Measurements from ENCODE around the gene CYB561.

Gene CYB561

DNA sequence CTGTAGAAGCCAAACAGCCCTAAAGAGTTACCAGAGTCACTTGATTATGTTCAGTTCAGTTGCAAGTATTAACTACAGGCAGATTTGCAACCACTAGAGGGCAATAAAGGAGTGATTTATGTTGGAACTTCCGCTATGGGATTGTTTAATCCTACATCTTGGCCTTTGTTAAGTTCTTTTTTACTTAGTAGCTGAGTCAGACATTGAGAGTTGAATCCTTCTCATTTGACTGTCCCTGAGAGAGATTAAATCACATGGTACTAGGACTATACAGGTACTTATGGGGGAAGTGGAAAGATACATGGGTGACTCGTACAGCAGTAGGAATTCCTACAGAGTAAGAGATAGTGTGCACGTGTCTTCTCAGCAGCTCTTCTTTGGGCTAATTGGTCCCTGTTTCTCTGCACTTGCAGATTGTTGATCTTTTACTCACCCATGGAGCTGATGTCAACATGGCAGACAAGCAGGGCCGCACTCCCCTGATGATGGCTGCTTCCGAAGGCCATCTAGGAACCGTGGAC, 40.3 kb downstream of the CYB561 start:
- DNase-seq = peak; percentile 7

DNA sequence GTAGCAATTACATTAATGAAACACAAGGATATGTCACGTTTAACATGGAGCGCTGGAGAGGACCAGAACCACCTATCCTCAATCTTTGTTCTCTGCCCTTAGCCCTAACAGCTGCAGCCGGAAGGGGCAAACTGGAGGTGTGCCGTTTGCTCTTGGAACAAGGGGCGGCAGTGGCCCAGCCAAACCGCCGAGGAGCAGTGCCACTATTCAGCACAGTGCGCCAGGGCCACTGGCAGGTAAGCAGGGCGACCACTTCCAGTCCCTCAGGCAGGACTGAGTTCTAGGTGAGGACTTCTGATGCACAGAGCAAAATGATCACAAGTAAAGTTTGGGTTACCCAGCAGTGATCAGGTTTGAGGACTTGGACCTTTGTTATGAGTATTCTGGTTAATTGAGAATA, 41.1 kb downstream of the CYB561 start:
- DNase-seq = no peak

DNA sequence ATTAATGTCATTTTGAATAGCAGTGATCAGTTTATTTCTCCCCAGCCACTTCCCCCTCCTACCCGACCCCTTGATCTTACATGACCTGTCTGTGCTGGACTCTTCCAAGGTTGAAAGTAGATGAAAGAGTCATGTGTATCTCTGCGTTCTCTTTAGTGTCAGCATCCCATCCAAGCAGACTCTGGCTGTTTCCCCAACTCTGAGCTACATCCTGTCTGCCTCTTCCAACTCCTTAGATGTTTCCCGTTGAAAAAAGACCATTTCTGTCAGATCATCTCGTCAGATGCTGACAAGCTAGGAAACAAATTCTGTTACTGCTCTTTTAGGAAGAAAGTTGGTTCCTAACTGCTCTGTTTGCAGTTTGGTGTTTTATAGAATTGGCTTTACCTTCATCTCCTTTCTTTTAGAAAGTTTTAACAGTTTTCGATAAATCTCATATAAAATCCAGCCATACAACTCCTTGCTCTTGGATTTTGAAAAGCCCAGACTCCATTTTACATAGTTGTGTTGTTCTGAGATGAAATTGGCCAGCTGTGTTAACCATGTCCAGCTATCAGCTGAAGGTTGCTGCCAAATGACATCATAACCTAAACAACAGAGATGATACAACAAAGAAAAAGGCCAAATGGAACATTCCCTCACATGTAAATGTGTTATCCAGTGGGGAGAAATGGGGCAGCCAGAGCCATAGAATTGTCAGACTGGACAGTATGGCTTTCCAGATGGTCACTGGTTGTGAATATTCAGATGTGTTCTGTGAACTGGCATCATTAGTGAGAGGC, 43.5 kb downstream of the CYB561 start:
- no peak for DNase-seq

DNA sequence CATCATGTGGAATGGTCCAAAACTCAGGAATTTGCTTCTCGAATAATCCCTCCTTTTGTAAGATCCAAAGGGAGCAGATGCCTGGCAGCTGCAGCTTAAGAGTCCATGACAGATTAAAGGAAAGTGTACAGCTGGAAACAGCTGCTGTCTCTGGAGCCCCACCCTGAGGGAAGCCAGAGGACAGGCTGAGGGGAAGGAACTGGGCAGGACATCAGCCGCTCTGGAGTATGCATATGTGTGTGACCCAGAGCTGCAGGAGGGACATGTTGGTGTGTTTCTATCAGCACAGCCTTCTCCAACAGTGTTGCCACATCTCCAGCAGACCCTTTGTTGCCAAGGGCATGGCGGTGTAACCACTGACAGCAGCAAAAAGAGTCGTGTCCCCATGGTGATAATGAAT, 46.2 kb downstream of the CYB561 start:
- DNase-seq = no peak

DNA sequence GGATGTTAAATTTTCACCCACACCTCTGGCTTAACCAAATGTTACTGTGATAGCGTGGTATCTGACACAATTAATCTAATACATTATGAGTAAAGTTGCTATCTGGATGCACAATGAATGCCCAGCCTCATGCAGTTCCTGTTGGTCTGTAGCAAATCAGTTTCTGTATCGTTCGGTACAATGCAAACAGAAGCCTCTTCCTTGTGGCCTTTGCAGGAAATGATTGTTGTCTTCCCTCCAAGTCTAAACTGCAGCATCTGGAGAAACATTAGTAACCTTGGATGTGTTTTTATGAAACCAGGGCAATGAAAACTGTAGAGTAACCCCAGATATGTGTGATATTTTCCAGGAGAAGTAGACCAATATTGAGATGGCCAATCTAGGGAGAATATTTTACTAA, 46.8 kb downstream of the CYB561 start:
- no peak for DNase-seq

DNA sequence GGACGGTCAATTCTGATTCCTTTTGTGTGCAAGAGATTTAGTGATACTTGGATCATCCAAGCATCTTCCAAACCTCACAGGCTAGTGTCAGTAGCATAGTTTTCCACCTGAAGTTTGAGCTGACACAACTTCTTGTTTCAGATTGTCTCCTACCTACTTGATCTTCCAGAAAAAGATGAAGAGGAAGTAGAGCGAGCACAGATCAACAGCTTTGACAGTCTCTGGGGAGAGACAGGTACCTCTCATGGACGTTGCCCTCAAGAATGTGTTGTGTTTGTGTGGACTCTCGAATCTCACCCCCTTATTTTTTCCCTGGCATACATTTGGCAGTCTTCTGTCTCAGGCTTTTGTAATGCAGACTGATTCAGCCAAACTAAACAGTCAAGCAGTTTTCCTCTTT, 47.4 kb downstream of the CYB561 start:
- no peak for DNase-seq

DNA sequence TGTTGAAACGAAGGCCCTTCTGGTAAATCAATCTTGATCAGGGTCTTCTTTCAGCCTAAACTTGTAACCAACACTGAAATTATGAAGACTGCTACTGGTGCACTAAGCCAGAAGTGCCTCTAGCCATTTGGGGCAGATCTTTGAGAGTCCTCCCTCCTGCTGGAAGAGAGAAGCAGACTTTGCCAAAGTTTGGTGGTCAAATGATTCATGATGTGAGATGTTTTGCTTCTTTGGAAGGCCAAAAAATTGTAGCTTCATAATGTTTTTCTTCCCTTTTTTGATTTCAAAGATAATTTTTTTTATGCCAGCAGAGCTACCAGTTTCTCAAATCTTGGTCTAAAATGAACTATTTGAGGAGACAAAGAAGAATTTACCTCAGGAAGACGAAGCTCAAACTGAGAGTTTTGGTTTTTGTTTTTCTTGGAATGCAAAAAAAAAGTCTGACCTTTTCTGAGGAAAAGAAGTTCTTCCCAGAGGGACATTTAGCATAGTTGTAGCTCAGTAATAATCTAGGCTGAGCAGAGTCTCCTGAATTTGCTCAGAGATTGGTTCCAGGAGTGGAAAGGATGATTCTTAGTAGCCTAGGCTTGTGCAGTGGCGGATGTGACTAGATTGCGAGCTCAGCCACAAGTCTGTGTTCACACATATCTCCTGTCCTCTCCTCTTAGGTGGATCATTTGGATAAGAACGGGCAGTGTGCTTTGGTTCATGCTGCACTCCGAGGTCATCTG, 50.9 kb downstream of the CYB561 start:
- DNase-seq = no peak

DNA sequence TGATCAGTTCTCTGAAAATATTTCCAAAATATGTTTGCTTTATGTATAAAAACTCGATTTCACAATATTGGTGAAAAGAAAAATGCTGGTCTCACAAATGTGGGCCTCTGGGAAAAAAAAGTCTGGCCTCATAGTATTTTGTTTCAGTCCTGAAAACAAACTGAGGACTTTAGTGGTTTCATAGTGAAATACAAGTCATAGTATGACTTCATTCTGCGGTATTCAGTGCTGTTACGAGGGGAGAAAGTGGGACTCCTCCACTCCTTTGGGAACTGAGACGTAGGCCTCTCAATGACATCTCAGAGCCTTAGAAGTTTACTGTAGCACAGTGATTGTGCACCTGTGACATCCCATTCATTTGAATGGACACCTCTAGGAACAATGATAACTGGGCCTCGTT, 56.0 kb downstream of the CYB561 start:
- no peak for DNase-seq

DNA sequence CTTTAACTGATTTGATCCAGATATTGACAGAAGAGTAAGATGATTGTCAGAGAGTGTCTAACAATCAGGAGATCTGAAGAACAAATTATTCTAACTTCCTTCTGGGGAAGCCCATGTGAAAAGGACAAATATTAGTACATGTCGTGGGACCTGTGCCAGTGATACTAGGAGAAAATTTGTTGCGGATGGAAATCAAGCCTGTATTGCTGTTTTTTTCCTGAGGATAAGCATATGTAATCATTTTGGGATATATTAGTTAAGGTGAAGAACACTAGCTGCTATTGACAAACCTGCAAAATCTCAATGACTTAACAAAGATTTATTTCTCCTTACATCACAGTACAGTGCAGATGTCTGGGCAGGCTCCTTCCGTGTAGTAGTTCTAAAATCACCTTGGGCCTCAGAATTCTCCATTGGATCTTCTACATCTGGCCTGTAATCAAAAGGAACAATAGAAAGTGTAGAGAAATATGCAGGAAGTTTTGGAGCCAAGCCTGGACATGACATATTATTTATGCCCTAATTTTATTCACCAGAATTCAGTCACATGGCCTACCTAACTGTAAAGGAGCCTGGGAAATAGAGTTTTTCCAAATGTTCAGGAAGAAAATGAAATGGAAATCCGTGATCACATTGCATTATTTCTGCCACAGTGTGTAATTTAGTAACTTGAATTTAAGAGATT, 58.3 kb downstream of the CYB561 start:
- DNase-seq = no peak

DNA sequence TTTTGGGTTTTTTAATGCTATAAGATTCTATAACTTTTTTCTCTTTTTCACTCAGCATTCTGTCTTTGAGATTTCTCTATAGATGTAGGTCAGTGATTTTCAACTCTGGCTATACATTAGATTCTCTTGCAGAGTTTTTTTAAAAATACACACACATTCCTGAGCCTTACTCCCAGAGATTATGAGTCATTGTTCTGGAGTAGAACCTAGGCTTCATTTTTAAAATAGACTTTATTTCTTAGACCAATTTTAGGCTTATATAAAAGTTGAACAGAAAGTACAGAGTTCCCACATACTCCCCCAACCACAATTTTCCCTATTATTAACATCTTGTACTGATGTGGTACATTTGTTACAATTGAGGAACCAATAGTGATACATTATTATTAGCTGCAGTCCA, 63.3 kb downstream of the CYB561 start:
- no peak for DNase-seq

All from DMS79 (cell line).